SK-N-SH (cell line): ENCODE data around the gene RBL2.
"Not testable (repeated sequence)": the region's sequence is repeated elsewhere in the genome, so short reads cannot be mapped to it uniquely, and the experiment has no call there.

Experiments
- EP300 ChIP-seq, 2 experiments: IDR thresholded peaks; 2 replicates each; pipeline versions ENCODE4 v1.4.0 to v1.6.1; 2012; ENCODE audit warnings: borderline replicate concordance in 1 of 2, low read depth in 1 of 2, low read length in 1 of 2
- EZH2phosphoT487 ChIP-seq: fragments of 200-600 bp; sonication (generic); IDR thresholded peaks from 2 replicates; pipeline ENCODE4 v1.6.1; 2017; ENCODE audit warnings: low read depth, mixed run types, mild to moderate bottlenecking, antibody characterized with exemption, moderate library complexity, borderline replicate concordance
- FOXM1 ChIP-seq: IDR thresholded peaks from 2 replicates; pipeline ENCODE4 v1.4.0; 2012; ENCODE audit warnings: low read depth, mild to moderate bottlenecking
- MXI1 ChIP-seq: IDR thresholded peaks from 2 replicates; pipeline ENCODE4 v1.6.1; 2012; ENCODE audit warnings: mild to moderate bottlenecking, low read depth, low read length, improper control_type of control experiment
- POLR2AphosphoS5 ChIP-seq: IDR thresholded peaks from 2 replicates; pipeline ENCODE4 v1.6.1; 2012; ENCODE audit warnings: low read depth, low read length
- RFX5 ChIP-seq: IDR thresholded peaks from 2 replicates; pipeline ENCODE4 v1.6.1; 2012; ENCODE audit warnings: mild to moderate bottlenecking, improper control_type of control experiment, low read length
- SIN3A ChIP-seq: IDR thresholded peaks from 2 replicates; pipeline ENCODE4 v1.6.1; 2012; ENCODE audit warnings: low read depth, mild to moderate bottlenecking, low read length, moderate library complexity, borderline replicate concordance
- TAF1 ChIP-seq: IDR thresholded peaks from 2 replicates; pipeline ENCODE4 v1.6.1; 2012; ENCODE audit warnings: low read depth, mild to moderate bottlenecking, low read length, moderate library complexity, borderline replicate concordance
- TCF12 ChIP-seq: IDR thresholded peaks from 2 replicates; pipeline ENCODE4 v1.4.0; 2012
- TF ChIP-seq, protein P1 (sequence below): fragments of 200-600 bp; sonication (generic); IDR thresholded peaks from 2 replicates; pipeline ENCODE4 v1.6.1; 2017; ENCODE audit warnings: antibody characterized with exemption, mild to moderate bottlenecking, moderate library complexity
- TF ChIP-seq, protein P2 (sequence below): IDR thresholded peaks from 2 replicates; pipeline ENCODE4 v1.4.0; 2012; ENCODE audit warnings: low read depth
- TF ChIP-seq, protein P3 (sequence below): IDR thresholded peaks from 2 replicates; pipeline ENCODE4 v1.4.0; 2012; ENCODE audit warnings: low read depth, borderline replicate concordance

DNA sequence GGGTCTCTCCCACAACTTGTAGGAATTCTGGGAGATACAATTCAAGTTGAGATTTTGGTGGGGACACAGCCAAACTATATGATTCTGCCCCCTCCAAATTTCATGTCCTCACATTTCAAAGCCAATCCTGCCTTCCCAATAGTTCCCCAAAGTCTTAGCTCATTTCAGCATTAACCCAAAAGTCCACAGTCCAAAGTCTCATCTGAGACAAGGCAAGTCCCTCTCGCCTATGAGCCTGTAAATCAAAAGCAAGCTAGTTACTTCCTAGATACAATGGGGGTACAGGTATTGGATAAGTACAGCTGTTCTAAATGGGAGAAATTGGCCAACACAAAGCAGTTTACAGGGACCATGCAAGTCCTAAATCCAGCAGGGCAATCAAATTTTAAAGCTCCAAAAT lies 78.5 kb downstream of the RBL2 start:
- not testable (repeated sequence) for TF ChIP-seq RFX5; EZH2phosphoT487; FOXM1; TAF1; SIN3A; POLR2AphosphoS5; TCF12; EP300 (IDR thresholded peaks at IDR 0.05; ENCODE audit: borderline replicate concordance in 1 of 2, low read depth in 1 of 2, low read length in 1 of 2); MXI1
- TF ChIP-seq, protein P1, sequence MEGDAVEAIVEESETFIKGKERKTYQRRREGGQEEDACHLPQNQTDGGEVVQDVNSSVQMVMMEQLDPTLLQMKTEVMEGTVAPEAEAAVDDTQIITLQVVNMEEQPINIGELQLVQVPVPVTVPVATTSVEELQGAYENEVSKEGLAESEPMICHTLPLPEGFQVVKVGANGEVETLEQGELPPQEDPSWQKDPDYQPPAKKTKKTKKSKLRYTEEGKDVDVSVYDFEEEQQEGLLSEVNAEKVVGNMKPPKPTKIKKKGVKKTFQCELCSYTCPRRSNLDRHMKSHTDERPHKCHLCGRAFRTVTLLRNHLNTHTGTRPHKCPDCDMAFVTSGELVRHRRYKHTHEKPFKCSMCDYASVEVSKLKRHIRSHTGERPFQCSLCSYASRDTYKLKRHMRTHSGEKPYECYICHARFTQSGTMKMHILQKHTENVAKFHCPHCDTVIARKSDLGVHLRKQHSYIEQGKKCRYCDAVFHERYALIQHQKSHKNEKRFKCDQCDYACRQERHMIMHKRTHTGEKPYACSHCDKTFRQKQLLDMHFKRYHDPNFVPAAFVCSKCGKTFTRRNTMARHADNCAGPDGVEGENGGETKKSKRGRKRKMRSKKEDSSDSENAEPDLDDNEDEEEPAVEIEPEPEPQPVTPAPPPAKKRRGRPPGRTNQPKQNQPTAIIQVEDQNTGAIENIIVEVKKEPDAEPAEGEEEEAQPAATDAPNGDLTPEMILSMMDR, result not testable (repeated sequence)
- TF ChIP-seq, protein P2, sequence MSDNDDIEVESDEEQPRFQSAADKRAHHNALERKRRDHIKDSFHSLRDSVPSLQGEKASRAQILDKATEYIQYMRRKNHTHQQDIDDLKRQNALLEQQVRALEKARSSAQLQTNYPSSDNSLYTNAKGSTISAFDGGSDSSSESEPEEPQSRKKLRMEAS, result not testable (repeated sequence)
- TF ChIP-seq, protein P3, sequence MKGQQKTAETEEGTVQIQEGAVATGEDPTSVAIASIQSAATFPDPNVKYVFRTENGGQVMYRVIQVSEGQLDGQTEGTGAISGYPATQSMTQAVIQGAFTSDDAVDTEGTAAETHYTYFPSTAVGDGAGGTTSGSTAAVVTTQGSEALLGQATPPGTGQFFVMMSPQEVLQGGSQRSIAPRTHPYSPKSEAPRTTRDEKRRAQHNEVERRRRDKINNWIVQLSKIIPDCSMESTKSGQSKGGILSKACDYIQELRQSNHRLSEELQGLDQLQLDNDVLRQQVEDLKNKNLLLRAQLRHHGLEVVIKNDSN, result not testable (repeated sequence)
